ENCODE data around the gene ITGA11.

The ITGA11 gene

DNA sequence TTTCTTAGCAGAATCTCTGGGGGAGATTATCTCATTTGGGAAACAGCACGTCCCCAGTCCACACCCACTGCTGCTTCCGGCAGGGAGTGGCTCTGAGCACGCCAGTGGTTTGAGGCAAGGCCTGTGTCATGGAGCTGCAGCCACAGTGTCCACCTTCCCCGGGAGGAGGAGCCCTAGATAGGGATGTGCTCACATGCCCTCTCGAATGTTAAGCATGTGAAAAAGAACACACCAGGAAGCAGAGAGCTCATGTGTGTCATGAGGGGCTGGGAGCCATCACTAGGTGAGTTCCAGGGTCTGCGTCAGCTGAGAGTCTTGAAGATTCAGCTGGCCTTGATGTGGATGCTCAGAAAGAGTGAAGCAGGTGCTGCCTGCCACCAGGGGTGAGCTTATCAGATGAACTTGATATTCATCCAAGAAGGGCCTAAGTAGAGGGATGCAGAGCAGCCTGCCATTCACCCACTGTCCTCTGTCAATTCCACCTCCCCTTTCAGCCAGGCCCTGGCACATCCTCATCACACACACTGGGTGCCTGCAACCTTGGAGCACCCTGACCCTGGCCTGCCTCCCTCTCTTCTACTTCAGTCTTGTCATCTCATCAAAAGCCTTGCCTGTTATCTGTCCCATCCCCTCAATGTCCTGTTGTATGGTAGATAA is 16.3 kb downstream of the ITGA11 start:
- no peak for FAIRE-seq

DNA sequence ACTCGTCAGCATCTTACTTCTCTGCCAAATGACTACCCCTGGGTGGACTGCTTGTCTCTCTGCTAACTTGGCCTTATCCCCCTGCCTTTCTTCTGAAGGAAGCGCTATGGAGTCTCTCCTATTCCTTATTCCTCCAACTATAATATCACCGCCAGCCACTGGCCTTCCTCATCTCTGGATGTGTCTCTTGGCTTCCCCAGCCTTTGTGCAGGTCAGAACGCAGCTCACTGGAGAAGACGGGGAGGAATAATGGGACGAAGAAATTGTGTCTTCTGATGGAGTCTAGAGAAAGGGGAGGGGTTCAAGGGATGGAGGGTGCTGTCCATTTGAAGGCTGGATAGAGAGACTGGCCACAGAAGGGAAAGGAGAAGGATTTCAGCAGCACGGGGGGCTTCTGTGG is 16.9 kb downstream of the ITGA11 start:
- TF ChIP-seq POLR2A (IDR thresholded peaks at IDR 0.05; ENCODE audit: low read depth, low read length) = no peak
- FAIRE-seq (no peak), DNase-seq (ENCODE audit: insufficient read length, low spot score) (no peak)

More for the DNA sequence above, 16.3 kb downstream of the ITGA11 start:
- DNase-seq (ENCODE audit: insufficient read length, low spot score) = no peak
- TF ChIP-seq POLR2A (IDR thresholded peaks at IDR 0.05; ENCODE audit: low read depth, low read length) = no peak

DNA sequence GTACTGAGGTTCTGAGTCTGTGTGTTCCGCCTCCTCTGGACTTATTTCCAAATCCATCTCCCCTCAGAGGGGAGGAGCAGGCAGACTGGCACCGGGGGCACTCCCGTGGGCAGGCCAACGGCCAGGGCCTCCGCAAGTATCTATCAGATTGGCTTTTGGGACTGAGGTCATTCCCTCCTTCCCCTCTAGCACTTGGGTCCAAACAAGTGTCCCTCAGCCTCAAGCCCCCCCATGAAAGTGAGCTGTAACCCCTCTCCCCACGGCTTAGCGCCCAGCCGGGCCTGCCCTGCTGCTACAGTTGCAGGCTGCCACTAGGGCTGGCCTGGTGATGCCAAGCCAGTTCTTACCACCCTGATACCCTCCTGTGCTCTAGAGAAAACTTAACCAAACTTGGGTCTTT is 17.4 kb downstream of the ITGA11 start:
- DNase-seq (ENCODE audit: insufficient read length, low spot score) (no peak), FAIRE-seq (no peak)
- TF ChIP-seq POLR2A (IDR thresholded peaks at IDR 0.05; ENCODE audit: low read depth, low read length) = no peak

DNA sequence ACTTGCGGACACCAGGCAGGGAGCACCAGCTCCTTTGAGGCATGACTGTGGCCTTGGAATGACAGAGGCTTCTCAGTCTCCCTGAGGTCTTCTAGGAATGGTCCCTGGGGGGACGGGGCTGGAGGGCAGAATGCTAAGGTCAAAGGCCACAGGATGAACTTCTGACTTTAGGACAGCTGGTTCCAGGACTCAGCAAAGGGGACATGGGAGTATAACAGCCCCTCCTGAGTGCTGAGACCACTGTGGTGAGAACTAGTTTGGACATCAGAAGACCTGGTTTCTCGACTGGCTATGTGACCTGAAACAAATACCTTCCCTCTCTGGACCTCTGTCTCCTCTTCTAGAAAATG is 17.8 kb downstream of the ITGA11 start:
- FAIRE-seq = no peak
- DNase-seq (ENCODE audit: insufficient read length, low spot score) = no peak
- TF ChIP-seq POLR2A (IDR thresholded peaks at IDR 0.05; ENCODE audit: low read depth, low read length) = no peak

DNA sequence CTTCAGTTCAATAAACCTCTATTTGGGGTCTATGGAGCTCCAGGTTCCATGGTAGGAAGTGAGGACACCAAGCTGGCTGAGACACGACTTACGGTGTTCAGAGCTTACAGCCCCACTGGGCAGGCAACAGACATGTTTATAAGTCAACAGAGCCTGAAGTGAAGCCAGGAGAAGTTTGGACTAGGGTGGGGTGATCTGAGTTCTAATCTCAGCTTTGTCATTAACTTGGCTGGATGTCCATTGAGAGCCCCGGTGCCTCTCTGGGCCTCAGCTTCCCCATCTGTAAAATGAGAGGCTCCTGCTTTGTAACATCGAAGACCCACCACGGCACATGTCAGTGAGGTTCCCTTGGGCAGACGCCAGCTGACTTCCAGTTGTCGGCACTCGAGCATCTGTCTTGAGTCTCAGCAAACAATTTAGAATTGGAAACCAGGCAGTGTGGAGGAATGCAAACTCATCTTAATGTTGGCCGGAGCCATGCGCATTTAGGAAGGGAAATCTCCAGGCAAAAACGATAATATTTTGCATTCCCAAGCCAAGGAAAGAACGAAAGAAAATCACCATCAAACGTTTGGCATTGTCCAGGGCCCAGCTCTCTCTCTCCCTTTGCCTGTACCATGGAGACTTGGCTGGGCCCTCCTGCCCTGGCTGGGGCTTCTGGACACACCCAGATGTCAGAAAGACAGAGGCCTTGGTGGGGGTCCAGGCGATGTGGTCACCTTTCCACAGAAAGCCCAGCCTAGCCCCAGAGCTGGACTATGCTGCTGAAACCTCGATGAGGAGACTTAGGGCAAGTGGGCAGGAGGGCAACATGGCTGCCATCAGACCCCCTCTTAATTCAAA is 18.4 kb downstream of the ITGA11 start:
- DNase-seq (ENCODE audit: insufficient read length, low spot score) (no peak), FAIRE-seq (no peak)
- TF ChIP-seq POLR2A (IDR thresholded peaks at IDR 0.05; ENCODE audit: low read depth, low read length) = no peak

DNA sequence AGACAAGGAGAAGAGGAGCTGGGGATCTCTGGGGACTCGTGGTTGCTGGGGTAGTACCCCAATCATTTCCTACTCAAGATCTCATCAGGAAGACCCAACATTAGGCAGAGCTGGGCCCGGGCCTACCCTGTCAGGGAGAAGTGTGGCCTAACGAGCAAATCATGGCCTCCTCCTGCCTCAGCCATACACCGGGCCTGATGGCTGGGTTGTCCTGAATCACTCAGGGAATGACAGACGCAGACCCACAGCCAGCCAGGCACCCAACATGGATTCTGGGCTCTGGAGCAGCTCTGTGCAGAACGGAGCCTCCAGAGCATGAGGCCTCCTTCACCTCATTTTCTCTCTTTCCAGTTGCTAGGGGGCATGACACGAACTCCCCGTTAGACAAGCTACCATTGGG is 19.7 kb downstream of the ITGA11 start:
- TF ChIP-seq POLR2A (IDR thresholded peaks at IDR 0.05; ENCODE audit: low read depth, low read length) = no peak
- FAIRE-seq = no peak

DNA sequence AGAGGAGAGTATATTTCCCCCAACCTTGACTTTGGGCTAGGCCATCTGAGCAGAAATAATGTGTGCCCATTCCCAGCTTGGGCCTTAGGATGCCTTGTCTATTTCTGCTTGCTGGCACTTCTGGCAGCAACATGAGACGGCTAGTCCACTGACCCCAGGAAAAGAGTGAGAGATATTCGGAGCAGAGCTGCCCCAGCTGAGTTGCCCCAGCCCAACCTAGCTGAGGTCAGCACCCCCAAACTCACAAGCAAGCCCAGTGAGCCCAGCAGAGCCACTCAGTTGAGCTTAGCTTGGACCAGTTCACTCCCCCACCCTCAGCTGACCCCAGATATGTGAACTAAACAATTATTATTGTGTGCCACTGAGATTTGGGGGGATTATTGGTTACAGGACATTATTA is 20.2 kb downstream of the ITGA11 start:
- FAIRE-seq (no peak), DNase-seq (ENCODE audit: insufficient read length, low spot score) (no peak)
- TF ChIP-seq POLR2A (IDR thresholded peaks at IDR 0.05; ENCODE audit: low read depth, low read length) = no peak

More for the DNA sequence above, 19.7 kb downstream of the ITGA11 start:
- no peak for DNase-seq (ENCODE audit: insufficient read length, low spot score)

DNA sequence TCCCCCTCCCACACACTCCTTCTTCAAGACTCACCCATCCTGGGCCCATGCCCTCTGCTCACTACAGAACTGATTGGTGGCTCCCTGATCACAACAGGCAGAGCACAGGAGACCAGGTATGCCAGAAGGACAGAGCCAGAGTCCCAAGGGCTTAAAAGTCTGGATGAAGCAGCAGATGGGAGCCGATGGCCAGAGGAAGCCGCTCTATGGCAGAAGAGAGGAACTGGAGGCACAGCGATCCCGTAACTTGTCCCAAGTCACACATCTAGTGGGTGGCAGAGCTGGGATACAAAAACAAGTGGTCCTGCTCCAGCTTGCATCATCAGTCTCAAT is 20.7 kb downstream of the ITGA11 start:
- no peak for FAIRE-seq
- TF ChIP-seq POLR2A (IDR thresholded peaks at IDR 0.05; ENCODE audit: low read depth, low read length) = no peak
- no peak for DNase-seq (ENCODE audit: insufficient read length, low spot score)

DNA sequence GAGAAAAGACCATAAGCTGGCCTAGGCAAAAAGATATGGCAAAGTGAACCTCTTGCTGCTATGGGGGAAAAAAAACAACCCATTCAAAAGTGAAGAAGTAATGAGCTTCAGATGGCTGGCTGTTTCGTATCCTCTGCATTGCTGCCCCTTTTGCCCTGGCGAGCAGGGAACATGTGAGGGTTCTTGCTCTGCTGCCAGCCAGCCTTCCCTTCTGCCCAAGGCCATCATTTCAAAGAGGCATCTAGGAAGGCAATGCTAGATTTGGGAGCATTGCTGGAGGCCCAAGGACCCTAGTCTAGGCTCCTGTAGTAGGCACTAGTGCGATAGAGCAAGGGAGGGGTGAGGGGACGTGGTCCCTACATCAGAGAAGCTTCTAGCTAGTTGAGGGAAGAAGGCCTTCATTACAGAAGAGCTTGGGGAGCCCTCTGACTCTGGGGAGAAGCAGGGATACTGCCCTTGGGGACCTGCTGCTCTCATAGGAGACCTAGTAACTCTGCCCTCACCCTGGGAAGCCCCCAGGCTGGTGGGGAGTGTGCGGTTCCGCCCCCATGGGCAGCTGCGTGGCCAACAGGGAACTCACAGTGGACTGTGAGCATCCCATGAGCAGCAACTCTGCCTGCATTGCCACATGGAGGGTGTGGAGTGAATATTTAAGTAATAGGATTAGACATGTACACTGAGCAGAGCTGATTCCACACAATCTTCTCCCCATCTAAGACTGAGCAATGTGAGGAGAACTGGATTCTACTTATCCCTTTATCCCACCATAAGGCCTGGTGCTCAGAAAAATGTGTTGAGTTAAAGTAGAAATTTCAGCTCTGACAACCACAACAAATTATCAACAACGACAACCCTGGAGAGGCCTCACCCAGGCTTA is 21.3 kb downstream of the ITGA11 start:
- no peak for TF ChIP-seq POLR2A (IDR thresholded peaks at IDR 0.05; ENCODE audit: low read depth, low read length)
- FAIRE-seq (no peak), DNase-seq (ENCODE audit: insufficient read length, low spot score) (no peak)

DNA sequence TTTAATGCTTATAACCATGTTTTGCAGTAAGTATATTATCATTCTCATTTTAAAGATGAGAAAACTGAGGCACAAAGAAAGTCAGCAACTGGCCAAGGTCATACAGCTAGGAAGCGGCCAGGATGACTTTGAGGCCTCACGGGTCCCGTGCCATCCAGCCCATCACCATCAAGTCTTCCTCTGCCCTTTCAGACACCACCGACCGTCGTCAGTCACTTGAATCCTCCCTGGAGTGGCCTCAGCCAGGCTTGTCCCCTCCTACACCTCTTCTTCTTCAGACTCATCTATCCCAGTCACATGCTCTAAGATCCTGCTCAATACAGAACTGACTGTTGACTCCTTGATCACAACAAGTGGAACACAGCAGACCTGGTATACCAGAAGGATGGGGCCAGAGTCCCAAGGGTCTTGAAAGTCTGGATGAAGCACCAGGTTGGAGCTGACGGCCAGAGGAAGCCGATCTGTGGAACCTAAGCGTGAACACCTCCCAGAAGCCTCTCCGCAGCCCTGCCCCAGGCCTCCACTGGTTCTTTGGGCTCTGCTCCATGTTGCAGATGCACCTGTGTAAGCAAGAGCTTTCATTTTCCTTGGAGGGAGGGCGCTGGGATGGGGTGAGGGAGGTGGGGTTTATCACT is 22.1 kb downstream of the ITGA11 start:
- TF ChIP-seq POLR2A (IDR thresholded peaks at IDR 0.05; ENCODE audit: low read depth, low read length) = no peak
- no peak for FAIRE-seq
- no peak for DNase-seq (ENCODE audit: insufficient read length, low spot score)

DNA sequence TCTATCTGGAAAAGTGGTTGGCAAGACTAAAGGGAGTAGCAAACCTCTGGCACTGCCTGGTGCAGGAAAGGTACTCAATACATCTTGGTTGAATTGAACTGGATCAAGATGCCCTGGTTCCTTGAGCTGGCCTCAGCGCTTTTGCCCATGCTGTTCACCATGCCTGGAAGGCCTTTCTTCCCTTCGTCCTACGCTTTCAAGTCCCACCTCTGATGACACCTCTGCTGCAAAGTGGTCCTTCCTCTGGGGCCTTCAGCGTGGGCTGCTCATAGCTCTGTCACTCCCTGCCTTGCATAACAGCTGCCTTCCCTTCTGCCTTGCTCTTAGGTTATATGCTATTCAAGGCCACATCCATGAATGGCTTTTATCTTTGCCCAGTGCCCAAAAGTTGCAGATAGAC is 23.0 kb downstream of the ITGA11 start:
- DNase-seq (ENCODE audit: insufficient read length, low spot score) (no peak), FAIRE-seq (no peak)
- TF ChIP-seq POLR2A (IDR thresholded peaks at IDR 0.05; ENCODE audit: low read depth, low read length) = no peak

DNA sequence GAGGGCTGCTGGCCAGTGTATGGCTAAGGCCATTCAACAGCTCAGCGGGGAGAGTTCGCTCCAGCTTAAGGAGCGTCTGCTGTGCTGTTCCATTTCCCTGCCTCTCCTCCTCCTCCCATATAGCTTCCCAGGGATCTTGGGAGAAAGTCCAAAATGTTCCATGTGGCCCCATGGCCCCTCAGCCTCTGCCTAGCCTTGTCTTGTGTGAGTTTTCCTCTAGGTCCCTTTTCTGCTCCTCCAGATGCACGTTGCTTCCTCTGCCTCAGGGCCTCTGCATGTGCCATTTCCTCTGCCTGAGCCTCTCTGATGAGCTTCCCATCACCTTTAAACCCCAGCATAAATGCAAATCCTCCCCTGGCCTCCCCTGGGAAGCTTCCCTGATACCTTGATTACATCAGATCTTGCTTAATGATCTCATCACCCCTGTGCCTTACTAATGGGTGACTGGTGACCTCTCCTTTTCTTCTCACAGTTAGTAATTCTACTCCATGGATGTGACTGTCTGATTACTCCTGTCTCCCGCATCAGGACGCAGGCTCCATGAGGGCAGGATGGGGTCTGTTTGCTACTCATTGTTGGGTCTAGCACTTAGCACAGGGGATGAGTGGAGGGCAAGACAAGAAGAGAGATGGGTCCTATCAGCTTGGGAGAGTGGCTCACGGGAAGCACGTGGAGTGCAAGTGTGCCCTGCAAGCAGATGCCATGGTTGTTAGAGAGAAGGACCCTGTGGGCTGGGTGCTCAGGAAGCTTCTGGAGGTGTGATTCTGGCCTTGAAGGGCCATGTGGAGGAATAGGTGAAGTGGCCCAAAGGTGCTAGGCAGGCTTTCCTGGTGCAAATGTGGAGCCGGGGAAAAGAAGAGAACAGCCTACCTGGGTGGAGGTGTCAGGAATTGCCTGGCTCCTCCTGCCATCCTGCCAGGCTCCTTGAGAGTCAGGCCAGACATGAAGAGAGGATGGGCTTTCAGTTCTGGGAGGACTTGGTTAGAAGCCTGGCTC is 23.8 kb downstream of the ITGA11 start:
- FAIRE-seq (no peak), DNase-seq (ENCODE audit: insufficient read length, low spot score) (no peak)
- no peak for TF ChIP-seq POLR2A (IDR thresholded peaks at IDR 0.05; ENCODE audit: low read depth, low read length)

Data from H54 (cell line).